GM18526 (cell line): Measurements from ENCODE around the gene ZYX.

Source experiments
- POLR2A ChIP-seq: IDR thresholded peaks from 3 replicates; pipeline ENCODE4 v1.6.1; 2011; ENCODE audit not compliant: insufficient read length; ENCODE audit errors: extremely low read depth

ZYX gene

DNA sequence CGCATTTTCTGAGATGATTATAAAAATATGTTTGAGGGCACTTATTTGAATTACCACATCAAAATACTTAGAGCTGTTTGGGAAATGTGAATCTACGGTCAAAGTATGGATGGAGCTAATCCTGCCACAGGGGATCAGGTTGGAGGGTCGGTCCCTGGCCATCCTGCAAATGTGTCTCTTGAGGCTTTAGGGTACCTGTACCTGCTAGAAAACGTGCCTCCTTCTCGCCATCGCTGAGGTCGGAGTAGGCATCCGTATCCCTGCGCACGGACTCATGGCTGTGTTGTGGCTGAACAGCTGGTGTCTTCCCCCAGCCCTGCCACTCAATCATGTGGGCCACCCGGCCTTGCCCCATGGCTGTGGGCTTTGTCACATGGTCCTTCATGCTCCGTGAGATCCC, 22.5 kb upstream of the ZYX start:
- no peak for TF ChIP-seq POLR2A

- TF ChIP-seq POLR2A: no peak
Measured at GRCh38 chr7:143359771-143360353, 21.3 kb upstream of the ZYX start.

DNA sequence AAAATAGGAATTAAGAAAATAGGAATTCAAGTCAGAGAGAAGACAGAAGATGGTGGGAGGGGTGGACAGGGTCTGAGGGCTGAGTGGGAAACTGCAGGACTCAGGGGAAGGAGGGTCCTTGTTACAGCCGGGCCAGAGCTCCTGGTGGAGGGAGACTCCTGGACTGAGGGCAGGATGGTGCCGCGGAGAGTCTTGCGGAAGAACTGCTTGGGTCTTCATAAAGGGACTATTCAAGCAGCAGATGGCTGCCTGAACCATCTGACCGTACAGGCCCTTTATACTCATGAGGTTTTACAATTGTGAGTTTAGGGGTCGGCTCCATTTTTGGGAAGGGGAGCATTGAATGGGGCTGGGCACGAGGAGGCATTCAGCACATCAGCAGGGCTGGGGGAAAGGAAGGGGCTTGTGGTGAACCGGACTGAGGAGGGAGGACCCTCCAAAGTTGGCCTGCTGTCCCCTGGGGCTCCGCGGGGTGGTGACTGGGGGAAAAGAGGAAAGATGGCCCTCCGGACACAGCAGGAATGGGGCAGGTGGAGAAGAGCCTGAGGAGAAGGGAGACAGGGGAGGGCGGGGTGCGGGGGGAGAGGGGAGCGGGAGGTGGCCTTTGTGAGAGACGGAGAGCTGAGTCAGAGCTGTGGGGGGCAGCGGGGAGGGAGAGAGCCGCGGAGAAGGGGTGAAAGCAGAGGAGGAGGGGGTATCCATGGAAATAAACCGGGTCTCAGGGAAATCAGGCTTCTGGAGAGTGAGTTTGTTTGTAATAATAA, 20.2 kb upstream of the ZYX start:
- TF ChIP-seq POLR2A: no peak

DNA sequence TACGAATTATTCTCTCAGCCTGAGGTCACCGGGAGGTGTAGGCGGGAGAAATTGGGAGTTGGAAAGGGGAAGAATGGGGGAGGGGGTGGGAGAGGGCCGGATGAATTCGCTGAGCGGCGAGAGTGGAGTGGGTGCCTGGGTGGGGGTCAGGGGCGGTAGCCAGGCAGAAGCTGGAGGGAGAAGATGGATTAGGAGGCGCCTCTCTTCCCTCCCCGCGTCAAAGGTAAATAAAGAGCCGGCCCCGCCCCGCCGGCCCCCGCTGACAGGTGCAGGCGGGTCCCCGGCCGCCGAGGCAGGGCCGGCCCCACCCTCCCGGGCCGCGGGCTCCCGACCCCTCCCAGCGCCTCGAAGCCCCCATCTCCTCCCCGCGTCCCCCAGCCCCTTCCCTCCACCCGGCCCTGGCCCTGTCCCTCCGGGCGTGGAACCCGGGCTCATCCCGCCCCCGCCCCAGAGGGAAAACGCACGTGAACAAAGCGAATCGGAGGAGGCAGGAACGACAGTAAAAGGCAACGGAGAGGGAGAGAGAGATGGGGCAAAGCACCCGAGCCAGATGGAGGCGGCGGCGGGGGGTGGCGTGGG, 19.5 kb upstream of the ZYX start:
- no peak for TF ChIP-seq POLR2A

- TF ChIP-seq POLR2A: no peak
Measured at GRCh38 chr7:143362131-143363015, 18.8 kb upstream of the ZYX start, which contains the start of gene FAM131B. Gene FAM131B, minus strand, starts transcription at chr7:143362713. Its CDS starts 110 bp downstream, at chr7:143362603.

- no peak for TF ChIP-seq POLR2A
Measured at GRCh38 chr7:143363016-143363937, 17.9 kb upstream of the ZYX start.

GRCh38 chr7:143367972-143368371, 13.2 kb upstream of the ZYX start:
- TF ChIP-seq POLR2A: no peak

DNA sequence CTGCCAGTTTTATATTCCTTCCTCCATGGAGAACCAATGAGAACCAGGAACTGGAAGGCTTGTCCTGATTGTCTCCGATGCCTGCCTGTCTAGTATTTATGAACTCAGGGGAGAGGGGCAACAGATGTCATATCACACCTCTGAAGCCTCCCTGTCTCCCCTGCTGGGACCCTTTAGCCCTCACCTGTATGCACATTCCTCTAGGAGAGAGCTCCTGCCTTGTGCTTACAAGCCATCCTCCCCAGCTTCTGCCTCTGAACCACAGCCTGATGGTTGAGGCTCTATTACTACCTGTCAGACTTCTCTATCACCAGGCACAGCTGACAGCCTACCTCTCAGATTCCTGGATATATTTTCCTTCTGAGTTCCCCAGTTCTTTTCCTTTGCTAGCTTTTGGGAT, 12.8 kb upstream of the ZYX start:
- no peak for TF ChIP-seq POLR2A

- no peak for TF ChIP-seq POLR2A
Measured at GRCh38 chr7:143369678-143370651, 11.2 kb upstream of the ZYX start.

GRCh38 chr7:143372070-143372469, 9.1 kb upstream of the ZYX start:
- no peak for TF ChIP-seq POLR2A

DNA sequence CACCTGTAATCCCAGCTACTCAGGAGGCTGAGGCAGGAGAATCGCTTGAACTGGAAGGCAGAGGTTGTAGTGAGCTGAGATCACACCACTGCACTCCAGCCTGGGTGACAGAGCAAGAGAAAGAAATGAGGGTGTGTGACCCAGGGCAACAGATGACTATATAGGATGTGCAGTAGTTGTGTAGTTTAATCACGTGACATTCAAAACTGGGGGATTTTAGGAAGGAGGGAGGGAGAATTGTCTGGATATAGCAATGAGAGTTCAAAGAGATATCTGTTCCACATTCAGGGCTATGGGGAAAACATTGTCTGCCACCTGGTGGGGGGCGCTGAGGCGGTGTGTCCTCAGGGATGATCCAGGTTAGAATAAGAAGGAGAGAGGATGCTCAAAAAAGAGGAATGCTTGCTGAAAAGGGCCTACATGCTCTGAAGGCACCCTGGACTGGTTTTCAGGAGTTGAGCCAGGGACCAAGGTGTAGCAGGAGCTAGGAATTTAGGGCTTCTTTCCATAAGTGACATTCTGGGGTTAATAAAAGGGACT, 7.8 kb upstream of the ZYX start:
- no peak for TF ChIP-seq POLR2A

DNA sequence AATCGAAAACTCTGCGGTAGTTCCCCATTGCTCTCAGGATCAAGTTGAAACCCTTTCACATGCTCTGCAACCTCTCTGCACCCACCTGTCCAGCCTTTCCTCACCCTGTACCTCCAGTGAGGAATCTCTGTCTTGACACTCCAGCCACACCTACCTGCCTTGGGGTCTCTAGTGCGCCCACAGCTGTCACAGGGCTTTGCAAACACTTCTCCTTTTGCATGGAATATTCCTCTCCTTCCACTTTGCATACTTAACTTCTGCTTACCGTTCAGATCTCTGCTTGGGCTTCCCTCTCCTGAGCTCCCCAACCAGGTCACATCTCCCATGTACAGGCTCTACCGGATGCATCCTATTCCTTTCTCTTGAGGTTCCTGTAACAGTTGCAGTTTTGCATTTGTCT, 6.6 kb upstream of the ZYX start:
- no peak for TF ChIP-seq POLR2A
